ENCODE measurements around the gene ZNF354B. TPM values are rescaled to one million over a fixed set of nuclear protein-coding genes. Genes with fewer than 3 reads are reported as not detected.

ZNF354B gene
- total and polyA plus RNA-seq, 2 of the 13 experiments (the other 11 are each of a cell fraction or from before 2014, with no cell fraction given), result 7.8 to 10.3 TPM

DNA sequence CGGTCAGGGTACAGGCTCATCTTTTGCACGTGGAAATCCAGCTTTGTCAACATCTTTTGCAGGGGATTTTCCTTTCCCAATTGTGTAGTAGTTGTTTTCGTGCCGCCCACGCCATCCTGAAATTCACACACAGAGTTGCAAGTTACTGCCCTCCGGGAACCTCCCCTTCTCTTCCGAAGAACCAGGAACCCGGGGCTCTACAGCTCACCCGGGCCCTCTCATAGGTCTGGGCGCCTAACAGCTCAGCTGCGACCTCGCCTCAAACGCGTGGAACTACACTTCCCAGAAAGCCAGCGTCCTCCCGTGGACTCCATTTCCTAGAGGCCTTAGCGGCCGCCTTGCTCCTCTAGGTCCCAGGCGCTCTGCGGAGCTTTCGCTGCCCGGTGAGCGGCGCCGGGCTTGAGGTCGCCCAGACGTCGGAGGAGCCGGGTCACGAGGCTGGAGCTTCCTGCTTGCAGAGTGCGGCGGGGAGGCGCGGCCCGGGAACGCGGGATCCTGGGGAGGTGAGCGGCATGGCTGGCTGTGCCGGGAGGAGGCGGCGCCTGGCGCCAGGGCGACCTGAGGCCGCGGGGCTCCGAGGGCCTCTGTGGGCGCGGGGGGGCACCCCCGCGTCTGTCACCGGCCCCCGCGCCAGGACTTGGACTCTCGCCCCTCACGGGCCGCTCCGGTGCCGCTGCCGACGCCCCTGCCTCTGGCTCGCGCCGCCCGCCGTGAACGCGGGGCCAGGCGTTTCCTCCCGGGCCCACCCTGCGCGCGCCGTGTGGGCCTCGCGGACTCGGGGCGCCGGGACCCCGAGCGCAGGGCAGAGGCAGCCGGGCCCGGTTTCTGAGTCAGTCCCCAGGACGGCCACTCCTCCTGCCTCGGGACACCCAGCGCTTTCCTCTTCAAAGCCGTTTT, at the start of gene ZNF354B (continued):
- TF ChIP-seq, protein P1, sequence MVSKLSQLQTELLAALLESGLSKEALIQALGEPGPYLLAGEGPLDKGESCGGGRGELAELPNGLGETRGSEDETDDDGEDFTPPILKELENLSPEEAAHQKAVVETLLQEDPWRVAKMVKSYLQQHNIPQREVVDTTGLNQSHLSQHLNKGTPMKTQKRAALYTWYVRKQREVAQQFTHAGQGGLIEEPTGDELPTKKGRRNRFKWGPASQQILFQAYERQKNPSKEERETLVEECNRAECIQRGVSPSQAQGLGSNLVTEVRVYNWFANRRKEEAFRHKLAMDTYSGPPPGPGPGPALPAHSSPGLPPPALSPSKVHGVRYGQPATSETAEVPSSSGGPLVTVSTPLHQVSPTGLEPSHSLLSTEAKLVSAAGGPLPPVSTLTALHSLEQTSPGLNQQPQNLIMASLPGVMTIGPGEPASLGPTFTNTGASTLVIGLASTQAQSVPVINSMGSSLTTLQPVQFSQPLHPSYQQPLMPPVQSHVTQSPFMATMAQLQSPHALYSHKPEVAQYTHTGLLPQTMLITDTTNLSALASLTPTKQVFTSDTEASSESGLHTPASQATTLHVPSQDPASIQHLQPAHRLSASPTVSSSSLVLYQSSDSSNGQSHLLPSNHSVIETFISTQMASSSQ (IDR thresholded peaks at IDR 0.05; ENCODE audit: low read depth), result no peak
- TF ChIP-seq, protein P1 (CRISPR knock-in tag; IDR thresholded peaks at IDR 0.05; ENCODE audit: borderline replicate concordance), result peak; percentile 68; the same call in 1 of the 2 replicates
- TF ChIP-seq, protein P2, sequence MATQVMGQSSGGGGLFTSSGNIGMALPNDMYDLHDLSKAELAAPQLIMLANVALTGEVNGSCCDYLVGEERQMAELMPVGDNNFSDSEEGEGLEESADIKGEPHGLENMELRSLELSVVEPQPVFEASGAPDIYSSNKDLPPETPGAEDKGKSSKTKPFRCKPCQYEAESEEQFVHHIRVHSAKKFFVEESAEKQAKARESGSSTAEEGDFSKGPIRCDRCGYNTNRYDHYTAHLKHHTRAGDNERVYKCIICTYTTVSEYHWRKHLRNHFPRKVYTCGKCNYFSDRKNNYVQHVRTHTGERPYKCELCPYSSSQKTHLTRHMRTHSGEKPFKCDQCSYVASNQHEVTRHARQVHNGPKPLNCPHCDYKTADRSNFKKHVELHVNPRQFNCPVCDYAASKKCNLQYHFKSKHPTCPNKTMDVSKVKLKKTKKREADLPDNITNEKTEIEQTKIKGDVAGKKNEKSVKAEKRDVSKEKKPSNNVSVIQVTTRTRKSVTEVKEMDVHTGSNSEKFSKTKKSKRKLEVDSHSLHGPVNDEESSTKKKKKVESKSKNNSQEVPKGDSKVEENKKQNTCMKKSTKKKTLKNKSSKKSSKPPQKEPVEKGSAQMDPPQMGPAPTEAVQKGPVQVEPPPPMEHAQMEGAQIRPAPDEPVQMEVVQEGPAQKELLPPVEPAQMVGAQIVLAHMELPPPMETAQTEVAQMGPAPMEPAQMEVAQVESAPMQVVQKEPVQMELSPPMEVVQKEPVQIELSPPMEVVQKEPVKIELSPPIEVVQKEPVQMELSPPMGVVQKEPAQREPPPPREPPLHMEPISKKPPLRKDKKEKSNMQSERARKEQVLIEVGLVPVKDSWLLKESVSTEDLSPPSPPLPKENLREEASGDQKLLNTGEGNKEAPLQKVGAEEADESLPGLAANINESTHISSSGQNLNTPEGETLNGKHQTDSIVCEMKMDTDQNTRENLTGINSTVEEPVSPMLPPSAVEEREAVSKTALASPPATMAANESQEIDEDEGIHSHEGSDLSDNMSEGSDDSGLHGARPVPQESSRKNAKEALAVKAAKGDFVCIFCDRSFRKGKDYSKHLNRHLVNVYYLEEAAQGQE (IDR thresholded peaks at IDR 0.05; ENCODE audit: borderline replicate concordance in 1 of 2, low read depth in 1 of 2, low read length in 2 of 2), result no peak
- TF ChIP-seq, protein P3, sequence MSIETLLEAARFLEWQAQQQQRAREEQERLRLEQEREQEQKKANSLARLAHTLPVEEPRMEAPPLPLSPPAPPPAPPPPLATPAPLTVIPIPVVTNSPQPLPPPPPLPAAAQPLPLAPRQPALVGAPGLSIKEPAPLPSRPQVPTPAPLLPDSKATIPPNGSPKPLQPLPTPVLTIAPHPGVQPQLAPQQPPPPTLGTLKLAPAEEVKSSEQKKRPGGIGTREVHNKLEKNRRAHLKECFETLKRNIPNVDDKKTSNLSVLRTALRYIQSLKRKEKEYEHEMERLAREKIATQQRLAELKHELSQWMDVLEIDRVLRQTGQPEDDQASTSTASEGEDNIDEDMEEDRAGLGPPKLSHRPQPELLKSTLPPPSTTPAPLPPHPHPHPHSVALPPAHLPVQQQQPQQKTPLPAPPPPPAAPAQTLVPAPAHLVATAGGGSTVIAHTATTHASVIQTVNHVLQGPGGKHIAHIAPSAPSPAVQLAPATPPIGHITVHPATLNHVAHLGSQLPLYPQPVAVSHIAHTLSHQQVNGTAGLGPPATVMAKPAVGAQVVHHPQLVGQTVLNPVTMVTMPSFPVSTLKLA (IDR thresholded peaks at IDR 0.05), result no peak
- TF ChIP-seq, protein P4, sequence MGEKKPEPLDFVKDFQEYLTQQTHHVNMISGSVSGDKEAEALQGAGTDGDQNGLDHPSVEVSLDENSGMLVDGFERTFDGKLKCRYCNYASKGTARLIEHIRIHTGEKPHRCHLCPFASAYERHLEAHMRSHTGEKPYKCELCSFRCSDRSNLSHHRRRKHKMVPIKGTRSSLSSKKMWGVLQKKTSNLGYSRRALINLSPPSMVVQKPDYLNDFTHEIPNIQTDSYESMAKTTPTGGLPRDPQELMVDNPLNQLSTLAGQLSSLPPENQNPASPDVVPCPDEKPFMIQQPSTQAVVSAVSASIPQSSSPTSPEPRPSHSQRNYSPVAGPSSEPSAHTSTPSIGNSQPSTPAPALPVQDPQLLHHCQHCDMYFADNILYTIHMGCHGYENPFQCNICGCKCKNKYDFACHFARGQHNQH (CRISPR knock-in tag; IDR thresholded peaks at IDR 0.05), result peak; percentile 46; the same call in 1 of the 2 replicates
- TF ChIP-seq, protein P5, sequence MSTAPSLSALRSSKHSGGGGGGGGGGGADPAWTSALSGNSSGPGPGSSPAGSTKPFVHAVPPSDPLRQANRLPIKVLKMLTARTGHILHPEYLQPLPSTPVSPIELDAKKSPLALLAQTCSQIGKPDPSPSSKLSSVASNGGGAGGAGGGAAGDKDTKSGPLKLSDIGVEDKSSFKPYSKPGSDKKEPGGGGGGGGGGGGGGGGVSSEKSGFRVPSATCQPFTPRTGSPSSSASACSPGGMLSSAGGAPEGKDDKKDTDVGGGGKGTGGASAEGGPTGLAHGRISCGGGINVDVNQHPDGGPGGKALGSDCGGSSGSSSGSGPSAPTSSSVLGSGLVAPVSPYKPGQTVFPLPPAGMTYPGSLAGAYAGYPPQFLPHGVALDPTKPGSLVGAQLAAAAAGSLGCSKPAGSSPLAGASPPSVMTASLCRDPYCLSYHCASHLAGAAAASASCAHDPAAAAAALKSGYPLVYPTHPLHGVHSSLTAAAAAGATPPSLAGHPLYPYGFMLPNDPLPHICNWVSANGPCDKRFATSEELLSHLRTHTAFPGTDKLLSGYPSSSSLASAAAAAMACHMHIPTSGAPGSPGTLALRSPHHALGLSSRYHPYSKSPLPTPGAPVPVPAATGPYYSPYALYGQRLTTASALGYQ (CRISPR knock-in tag; IDR thresholded peaks at IDR 0.05), result no peak; the same call in 1 of the 2 replicates
- no peak for TF ChIP-seq DPF2 (CRISPR knock-in tag; IDR thresholded peaks at IDR 0.05; ENCODE audit: borderline replicate concordance, low read depth)
- TF ChIP-seq ZNF766 (CRISPR knock-in tag; IDR thresholded peaks at IDR 0.05; ENCODE audit: borderline replicate concordance), result peak; percentile 68; the same call in 1 of the 2 replicates
- peak; percentile 58; the same call in 1 of the 2 replicates for TF ChIP-seq GZF1 (CRISPR knock-in tag; IDR thresholded peaks at IDR 0.05)
- TF ChIP-seq FOXA1 (IDR thresholded peaks at IDR 0.05), result no peak
- peak; percentile 8; the same call in 1 of the 2 replicates for TF ChIP-seq FOXA1 (CRISPR knock-in tag; IDR thresholded peaks at IDR 0.05)
- no peak for TF ChIP-seq EHMT2 (IDR thresholded peaks at IDR 0.05; ENCODE audit: borderline replicate concordance, low read depth, low read length)
- peak; percentile 79; the same call in 1 of the 2 replicates for TF ChIP-seq RFXAP (CRISPR knock-in tag; IDR thresholded peaks at IDR 0.05; ENCODE audit: borderline replicate concordance)
- no peak for TF ChIP-seq ZNF674 (CRISPR knock-in tag; IDR thresholded peaks at IDR 0.05; ENCODE audit: low read depth)
- peak; percentile 79; the same call in 1 of the 2 replicates for TF ChIP-seq ZNF614 (CRISPR knock-in tag; IDR thresholded peaks at IDR 0.05; ENCODE audit: borderline replicate concordance)

Measured in HepG2 (cell line).